IPS-20b (cell line): ENCODE data around the gene POMC.
"Not testable (repeated sequence)": the region's sequence is repeated elsewhere in the genome, so short reads cannot be mapped to it uniquely, and the experiment has no call there.

Source experiments
- H3K27ac ChIP-seq: one replicate; pipeline ENCODE4 v1.5.1; 2013; ENCODE audit warnings: low read length
- H3K27me3 ChIP-seq: 2 replicates; pipeline ENCODE4 v1.6.1; 2013; ENCODE audit warnings: mild to moderate bottlenecking, low read length, inconsistent platforms; ENCODE audit not compliant: insufficient read depth
- H3K36me3 ChIP-seq: 2 replicates; pipeline ENCODE4 v1.6.1; 2013; ENCODE audit warnings: low read depth, mild to moderate bottlenecking, inconsistent platforms, low read length, moderate library complexity; ENCODE audit not compliant: insufficient read depth
- H3K4me1 ChIP-seq: 2 replicates; pipeline ENCODE4 v1.6.1; 2013; ENCODE audit warnings: mild to moderate bottlenecking, control low read depth, inconsistent platforms, low read length, moderate library complexity; ENCODE audit not compliant: insufficient read depth
- H3K4me3 ChIP-seq: 2 replicates; pipeline ENCODE4 v1.5.1; 2013; ENCODE audit warnings: mild to moderate bottlenecking, low read length, inconsistent platforms
- H3K9ac ChIP-seq: 2 replicates; pipeline ENCODE4 v1.6.1; 2013; ENCODE audit warnings: low read depth, mild to moderate bottlenecking, inconsistent platforms, low read length, moderate library complexity
- H3K9me3 ChIP-seq: 2 replicates; pipeline ENCODE4 v1.6.1; 2013; ENCODE audit warnings: mild to moderate bottlenecking, low read depth, low read length, inconsistent platforms; ENCODE audit not compliant: insufficient read depth

Gene POMC

DNA sequence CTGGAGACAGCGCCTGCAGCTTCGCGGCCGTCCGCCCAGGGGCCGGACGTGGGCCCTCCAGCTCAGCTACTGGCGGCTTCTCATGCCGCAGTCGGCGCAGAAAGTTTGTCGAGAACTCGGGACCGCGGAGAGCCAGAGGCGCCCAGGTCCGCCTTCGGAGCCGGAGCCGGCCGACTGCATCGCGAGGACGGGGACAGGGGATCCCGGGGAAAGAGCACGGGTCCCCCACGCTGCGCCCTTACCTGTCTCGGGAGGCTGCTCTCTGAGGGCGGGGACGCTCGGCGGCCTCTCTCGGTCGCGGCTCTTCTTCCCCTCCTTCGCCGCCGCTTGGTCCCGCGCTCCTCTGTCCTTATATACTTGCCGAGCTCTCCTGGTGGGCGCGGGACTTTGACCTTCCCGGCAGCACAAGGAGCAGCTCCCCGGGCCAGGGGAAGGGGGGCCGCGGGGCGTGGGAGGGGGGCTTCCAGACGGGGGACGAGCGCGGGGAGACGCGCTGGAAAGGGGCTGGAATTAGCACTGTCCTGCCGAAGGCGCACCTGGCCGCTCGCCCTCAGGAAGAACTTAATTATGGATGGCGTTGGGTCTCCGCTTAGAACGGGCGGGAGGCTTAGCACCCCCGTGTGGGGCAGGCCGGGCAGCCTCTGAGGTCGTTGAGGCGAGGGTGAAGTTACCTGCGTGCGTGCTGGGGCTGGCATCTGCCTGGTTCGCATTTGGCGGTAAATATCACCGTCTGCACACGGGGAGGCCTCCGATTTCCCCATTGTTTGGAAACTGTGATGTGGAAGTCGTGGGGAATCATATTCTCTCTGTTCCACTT, at the start of gene POMC:
Gene POMC, minus strand, starts transcription at position 325 of the 817 bp plus-strand sequence. CDS start 3,808 bp downstream, outside the sequence.
- Histone ChIP-seq H3K9ac (peak within 1 kb of the TSS; percentile 27; the same call in 1 of the 2 replicates), H3K36me3 (no peaks in the 10 kb centered on the region), H3K27ac (no peak within 1 kb of the TSS), H3K4me1 (no peaks in the 10 kb centered on the region), H3K9me3 (no peaks in the 10 kb centered on the region), H3K27me3 (peaks cover 75% of the 10 kb centered on the region), H3K4me3 (peak within 1 kb of the TSS; percentile 65; the same call in 1 of the 2 replicates)

DNA sequence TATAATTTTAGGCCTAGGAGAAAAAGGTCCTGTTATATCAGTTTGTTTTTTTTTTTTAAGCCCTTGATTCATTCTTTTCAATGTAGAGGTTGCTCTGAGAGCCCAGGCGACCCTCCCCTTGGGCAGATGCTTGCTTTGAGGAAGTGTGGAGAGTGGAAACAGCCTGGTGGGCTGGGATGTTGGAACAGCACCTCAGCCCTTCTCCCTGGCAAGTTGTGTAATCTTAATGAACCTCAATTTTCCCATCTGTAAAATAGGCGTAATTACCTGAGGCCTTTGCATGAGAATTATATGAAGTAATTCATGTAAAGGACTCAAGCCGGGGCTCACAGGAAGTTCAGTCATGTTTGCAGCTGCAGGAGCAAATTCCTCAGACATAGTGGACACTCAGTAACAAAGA, 49.7 kb upstream of the POMC start:
- H3K9me3 ChIP-seq: no peaks in the 10 kb centered on the region
- no peak overlapping the region for H3K9ac ChIP-seq
- no peaks in the 10 kb centered on the region for H3K36me3 ChIP-seq
- H3K4me1 ChIP-seq: no peaks in the 10 kb centered on the region
- no peak overlapping the region for H3K27ac ChIP-seq
- H3K27me3 ChIP-seq: no peaks in the 10 kb centered on the region
- no peak overlapping the region for H3K4me3 ChIP-seq

DNA sequence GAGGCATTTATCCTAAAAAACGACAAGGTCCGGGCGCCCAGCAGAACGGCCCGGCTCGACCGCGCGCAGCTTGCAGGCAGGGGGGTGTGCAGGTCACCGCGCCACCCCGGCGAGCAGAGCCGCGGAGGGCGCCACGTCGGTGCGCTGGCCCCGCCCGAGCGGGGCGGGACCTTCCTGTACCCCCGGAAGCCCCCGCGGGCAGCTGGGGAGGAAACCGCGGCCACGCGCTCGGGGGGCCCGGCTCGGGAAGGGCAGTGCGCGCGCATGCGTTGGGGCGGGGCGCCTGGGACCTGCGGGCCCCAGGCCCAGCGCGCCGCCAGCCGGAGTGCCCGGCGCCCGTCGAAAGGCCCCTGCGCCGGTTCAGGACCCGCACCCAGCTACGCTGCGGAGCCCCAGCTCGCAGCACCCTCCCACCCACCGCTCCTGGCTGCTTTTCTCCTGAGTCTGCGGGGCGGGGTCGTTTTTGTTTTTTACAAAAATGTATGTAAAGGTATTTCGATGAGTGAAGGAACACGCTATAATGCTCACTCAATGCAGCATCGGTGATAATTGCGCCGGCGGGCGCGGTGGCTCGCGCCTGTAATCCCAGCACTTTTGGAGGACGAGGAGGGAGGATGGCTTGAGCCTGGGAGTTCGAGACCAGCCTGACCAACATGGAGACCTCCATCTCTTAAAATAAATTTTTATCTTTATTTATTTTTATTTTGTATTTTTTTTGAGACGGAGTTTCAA, 47.7 kb upstream of the POMC start:
- Histone ChIP-seq H3K9me3 (no peaks in the 10 kb centered on the region), H3K4me3 (peak overlapping the region; percentile 82), H3K27ac (no peak overlapping the region), H3K9ac (peak overlapping the region; percentile 83; the same call in 1 of the 2 replicates), H3K4me1 (no peaks in the 10 kb centered on the region), H3K27me3 (no peaks in the 10 kb centered on the region), H3K36me3 (no peaks in the 10 kb centered on the region)

DNA sequence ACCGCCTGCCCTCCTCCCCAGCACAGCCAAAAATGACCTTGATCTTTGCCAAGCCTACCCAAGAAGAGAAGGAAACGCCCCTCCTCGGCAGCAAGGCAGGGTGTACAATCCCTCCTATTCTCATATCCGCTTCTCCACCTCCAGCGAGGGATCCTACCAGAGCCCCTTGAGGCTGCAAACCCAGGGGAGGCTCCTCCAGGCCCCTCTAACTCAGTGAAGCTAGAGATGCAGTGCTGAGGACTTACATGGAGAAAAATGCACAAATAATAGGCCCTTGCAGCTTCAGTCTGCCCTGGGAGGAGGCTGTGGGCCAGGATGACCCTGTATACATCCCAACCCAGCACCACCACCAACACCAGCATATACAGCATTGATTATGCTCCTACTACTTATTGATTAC, 46.9 kb upstream of the POMC start:
- H3K4me1 ChIP-seq: no peaks in the 10 kb centered on the region
- H3K36me3 ChIP-seq: no peaks in the 10 kb centered on the region
- H3K27ac ChIP-seq: no peak overlapping the region
- peak overlapping the region; percentile 83; the same call in 1 of the 2 replicates for H3K9ac ChIP-seq
- H3K4me3 ChIP-seq: peak overlapping the region; percentile 82
- no peaks in the 10 kb centered on the region for H3K9me3 ChIP-seq
- H3K27me3 ChIP-seq: no peaks in the 10 kb centered on the region

DNA sequence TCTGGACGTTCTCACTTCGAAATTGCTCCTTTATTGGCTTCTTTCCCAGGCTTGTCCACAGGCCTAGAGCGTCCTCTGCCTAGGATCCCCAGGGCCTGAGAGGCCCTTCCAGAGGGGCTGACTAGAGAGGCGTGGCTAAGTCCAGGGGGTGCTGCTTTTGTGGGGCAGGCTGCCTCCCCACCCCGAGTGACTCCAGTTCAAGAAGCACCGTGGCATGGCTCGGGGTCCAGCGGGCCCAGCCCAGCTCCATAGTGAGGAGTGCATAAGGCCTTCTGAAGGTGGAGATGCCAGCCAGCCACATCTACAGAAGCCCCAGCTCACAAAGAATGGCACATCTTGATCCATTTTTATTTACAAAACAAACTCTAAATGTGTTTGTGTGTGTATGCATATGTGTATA, 44.8 kb upstream of the POMC start:
- H3K27me3 ChIP-seq: no peaks in the 10 kb centered on the region
- H3K27ac ChIP-seq: no peak overlapping the region
- no peaks in the 10 kb centered on the region for H3K36me3 ChIP-seq
- H3K4me1 ChIP-seq: no peaks in the 10 kb centered on the region
- no peak overlapping the region for H3K9ac ChIP-seq
- H3K4me3 ChIP-seq: no peak overlapping the region
- H3K9me3 ChIP-seq: no peaks in the 10 kb centered on the region

DNA sequence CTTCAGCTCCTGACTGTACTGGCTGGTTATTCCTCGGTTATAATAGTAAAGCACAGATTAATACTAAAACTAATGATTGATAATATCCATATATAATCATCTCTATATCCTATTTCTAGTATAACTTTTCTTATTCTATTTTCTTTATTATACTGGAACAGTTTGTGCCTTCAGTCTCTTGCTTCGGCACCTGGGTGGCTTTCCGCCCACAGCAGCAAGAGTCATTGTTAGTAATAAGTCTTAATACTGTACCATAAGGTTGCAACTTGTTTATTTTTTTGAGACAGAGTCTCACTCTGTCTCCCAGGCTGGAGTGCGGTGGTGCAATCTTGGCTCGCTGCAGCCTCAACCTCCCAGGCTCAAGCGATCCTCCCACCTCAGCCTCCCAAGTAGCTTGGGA, 42.5 kb upstream of the POMC start:
- H3K36me3 ChIP-seq, H3K4me3 ChIP-seq, H3K4me1 ChIP-seq, H3K27ac ChIP-seq, H3K9me3 ChIP-seq, H3K9ac ChIP-seq, H3K27me3 ChIP-seq: not testable (repeated sequence)

DNA sequence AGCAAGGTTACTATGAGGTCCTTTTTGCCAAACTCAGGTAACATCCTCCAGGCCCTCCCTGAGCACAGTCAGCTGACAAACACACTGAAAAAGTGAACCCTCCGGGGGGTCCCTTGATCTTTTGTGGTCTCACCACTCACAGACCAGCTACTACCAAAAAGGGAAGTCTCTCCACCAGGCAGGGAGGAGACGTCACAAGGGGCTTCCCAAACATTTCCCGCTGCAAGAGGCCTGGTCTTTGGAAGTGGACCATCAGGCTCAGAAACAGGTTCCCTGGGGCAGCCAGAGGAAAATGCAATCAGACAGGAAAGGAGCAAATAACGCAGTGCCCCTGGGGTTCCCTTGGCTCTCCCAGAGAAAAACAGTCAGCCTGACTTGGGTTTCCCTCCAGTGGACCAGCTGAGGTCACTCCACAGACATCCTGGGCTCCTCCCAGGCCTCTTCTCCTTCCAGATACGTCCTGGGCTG, 38.7 kb upstream of the POMC start:
- H3K36me3 ChIP-seq: no peaks in the 10 kb centered on the region
- H3K4me1 ChIP-seq: peaks cover 3% of the 10 kb centered on the region; the same call in 1 of the 2 replicates
- no peak overlapping the region for H3K27ac ChIP-seq
- no peaks in the 10 kb centered on the region for H3K9me3 ChIP-seq
- H3K4me3 ChIP-seq: no peak overlapping the region
- H3K27me3 ChIP-seq: no peaks in the 10 kb centered on the region
- H3K9ac ChIP-seq: peak overlapping the region; percentile 31; the same call in 1 of the 2 replicates

DNA sequence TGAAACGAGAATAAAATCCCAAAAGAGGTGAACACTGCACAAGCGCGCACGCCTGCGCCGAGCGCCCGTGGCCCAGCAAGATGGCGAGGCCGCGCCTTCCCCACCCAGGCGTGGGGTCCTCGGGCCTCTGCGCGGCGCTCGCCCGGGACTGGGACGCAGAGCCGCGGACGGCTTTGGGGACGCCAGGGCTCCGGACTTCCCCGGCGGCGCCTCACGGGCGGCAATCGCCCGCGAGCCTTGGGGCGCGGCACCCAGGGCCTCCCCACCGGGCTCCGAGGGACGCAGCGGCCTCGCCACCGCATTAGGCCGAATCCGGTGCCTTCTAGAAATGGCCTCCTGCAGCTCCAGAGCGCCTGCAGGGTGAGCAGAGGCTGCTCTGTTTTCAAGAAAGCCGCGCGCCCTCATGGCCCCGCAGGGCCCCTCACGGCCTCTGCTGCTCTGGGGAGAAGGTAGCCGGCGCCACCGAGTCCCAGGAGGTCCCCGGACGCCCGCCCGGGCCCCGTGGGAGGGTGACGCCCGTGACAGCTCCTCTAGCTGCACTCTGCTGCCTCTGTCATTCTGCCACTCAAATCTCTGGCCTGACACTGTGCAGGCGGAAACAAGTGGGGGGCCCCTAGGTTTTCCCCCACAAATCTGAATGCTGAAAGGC, 35.9 kb upstream of the POMC start:
- H3K9me3 ChIP-seq: no peaks in the 10 kb centered on the region
- H3K9ac ChIP-seq: no peak overlapping the region
- H3K4me1 ChIP-seq: peaks cover 3% of the 10 kb centered on the region; the same call in 1 of the 2 replicates
- H3K27me3 ChIP-seq: no peaks in the 10 kb centered on the region
- H3K27ac ChIP-seq: no peak overlapping the region
- H3K4me3 ChIP-seq: no peak overlapping the region
- H3K36me3 ChIP-seq: no peaks in the 10 kb centered on the region

DNA sequence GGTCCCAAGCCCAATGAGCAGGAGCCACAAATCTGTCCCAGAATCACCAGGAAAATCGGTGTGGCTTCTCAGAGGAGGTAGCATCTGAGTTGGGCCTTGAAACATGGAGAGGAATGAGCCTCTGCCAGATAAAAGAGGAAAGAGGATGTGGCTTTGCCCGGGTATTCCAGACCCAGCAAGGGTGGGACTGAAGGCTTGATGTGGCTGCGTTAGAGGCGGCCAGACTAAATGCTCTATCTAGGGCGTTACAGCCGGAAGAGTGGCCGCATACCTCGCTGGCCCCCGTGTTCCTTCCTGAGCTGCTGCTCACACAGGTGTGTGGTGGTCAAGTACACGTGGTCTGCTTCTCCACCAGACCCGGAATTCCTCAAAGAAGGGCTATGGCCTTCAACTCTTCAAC, 33.9 kb upstream of the POMC start:
- Histone ChIP-seq H3K4me3 (no peak overlapping the region), H3K36me3 (no peaks in the 10 kb centered on the region), H3K27me3 (no peaks in the 10 kb centered on the region), H3K9ac (no peak overlapping the region), H3K9me3 (no peaks in the 10 kb centered on the region), H3K27ac (no peak overlapping the region), H3K4me1 (peaks cover 3% of the 10 kb centered on the region; the same call in 1 of the 2 replicates)

DNA sequence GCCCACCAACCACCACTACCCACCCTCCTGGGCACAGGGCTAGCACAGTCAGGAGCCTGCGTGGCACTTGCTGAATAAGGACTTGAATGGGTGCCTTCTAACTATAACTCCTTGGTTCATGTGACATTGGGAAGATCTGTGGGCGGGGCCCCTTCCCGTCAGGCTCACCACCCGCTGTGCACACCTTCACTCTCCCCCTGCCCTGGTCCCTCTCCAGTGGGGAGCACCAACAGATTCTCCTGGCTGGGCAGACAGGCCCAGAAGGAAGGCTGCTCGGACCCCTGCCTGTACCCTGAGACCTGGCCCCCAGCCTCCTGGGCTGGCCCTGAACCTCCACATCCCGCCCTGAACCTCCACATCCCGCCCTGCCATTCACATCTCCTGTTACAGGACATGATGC, 33.4 kb upstream of the POMC start:
- H3K9ac ChIP-seq: no peak overlapping the region

DNA sequence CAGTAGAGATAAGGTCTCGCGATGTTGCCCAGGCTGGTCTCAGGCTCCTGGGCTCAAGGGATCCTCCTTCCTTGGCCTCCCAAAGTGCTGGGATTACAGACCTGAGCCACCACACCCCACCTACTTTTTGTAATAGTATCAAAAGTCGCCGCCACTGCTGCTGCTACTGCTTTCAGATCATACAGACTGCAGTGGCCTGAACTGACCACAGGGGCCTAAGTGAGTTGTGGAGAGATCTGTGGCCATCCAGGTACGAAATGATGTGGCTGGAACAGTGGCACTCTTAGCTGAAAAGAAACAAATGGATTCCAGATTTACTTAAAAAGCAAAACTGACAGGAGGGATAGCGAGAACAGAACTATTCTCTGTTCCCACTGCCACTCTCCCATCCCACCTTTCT, 32.9 kb upstream of the POMC start:
- Histone ChIP-seq H3K9ac (no peak overlapping the region), H3K36me3 (no peaks in the 10 kb centered on the region), H3K27me3 (no peaks in the 10 kb centered on the region), H3K9me3 (no peaks in the 10 kb centered on the region), H3K27ac (no peak overlapping the region), H3K4me3 (no peak overlapping the region), H3K4me1 (no peaks in the 10 kb centered on the region)

More for the DNA sequence above, 33.4 kb upstream of the POMC start:
- H3K4me1 ChIP-seq: peaks cover under 1% of the 10 kb centered on the region; the same call in 1 of the 2 replicates
- H3K27me3 ChIP-seq: no peaks in the 10 kb centered on the region
- H3K27ac ChIP-seq: no peak overlapping the region
- H3K9me3 ChIP-seq: no peaks in the 10 kb centered on the region
- no peak overlapping the region for H3K4me3 ChIP-seq
- H3K36me3 ChIP-seq: no peaks in the 10 kb centered on the region
